GM12873 (cell line): Measurements from ENCODE around the gene PI4K2A.

Experiments used
- TF ChIP-seq, protein P1 (sequence below): IDR thresholded peaks from 2 replicates; pipeline ENCODE4 v1.5.1; 2012; ENCODE audit warnings: low read depth, mild to moderate bottlenecking, moderate library complexity, low read length, control low read depth; ENCODE audit not compliant: insufficient read depth; ENCODE audit errors: missing control alignments

The PI4K2A gene

DNA sequence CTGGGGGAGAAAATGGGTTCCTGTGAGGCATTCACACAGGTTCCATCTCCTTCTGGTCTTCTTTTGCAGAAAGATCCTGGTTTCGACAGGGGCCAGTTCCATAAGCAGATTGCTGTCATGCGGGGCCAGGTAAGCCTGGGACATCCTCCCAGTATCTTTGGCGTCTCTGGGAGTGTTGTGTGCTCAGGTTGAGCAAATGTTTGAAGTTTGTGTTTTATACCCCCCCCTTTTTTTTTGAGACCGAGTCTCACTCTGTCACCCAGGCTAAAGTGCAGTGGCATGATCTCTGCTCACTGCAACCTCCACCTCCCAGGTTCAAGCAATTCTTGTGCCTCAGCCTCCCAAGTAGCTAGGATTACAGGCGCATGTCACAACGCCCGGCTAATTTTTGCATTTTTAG lies 26.5 kb downstream of the PI4K2A start:
- TF ChIP-seq, protein P1, sequence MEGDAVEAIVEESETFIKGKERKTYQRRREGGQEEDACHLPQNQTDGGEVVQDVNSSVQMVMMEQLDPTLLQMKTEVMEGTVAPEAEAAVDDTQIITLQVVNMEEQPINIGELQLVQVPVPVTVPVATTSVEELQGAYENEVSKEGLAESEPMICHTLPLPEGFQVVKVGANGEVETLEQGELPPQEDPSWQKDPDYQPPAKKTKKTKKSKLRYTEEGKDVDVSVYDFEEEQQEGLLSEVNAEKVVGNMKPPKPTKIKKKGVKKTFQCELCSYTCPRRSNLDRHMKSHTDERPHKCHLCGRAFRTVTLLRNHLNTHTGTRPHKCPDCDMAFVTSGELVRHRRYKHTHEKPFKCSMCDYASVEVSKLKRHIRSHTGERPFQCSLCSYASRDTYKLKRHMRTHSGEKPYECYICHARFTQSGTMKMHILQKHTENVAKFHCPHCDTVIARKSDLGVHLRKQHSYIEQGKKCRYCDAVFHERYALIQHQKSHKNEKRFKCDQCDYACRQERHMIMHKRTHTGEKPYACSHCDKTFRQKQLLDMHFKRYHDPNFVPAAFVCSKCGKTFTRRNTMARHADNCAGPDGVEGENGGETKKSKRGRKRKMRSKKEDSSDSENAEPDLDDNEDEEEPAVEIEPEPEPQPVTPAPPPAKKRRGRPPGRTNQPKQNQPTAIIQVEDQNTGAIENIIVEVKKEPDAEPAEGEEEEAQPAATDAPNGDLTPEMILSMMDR = no peak

DNA sequence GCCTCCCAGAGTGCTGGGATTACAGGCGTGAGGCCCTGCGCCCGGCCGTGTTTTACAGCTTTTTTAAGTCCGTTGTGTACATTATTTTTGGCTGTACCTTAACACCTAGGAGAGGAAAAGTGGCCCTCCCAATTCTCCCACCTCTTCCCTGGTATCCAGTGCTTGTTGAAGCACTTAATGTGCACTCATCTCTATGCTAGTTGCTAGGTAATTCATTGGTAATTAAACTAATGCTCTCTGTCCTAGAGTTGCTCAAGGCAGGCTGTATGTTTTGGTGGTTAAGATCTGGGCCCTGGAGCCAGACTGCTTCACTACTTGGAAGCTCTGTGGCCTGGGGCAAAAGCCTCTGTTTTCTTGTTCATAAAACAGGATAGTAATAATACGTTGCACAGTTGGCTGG lies 27.0 kb downstream of the PI4K2A start:
- TF ChIP-seq, protein P1 = no peak

DNA sequence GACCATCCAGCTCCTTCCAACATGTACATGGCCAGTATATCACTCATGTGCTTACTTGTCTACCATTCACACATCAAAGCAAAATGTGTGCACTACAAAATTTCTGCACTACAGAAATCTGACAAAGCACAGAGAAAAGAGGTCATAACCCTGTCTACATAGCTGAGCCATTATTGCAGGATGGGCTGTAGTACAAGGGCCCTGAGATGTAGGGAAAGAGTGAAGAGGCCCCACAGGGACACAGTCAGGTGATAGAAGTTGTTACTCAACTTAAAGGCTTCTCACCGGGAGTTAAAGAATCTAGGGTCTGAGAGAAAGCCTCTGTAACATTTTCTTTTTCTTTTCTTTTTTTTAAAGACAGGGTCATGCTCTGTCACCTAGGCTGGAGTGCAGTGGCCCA lies 29.1 kb downstream of the PI4K2A start:
- TF ChIP-seq, protein P1 = no peak

DNA sequence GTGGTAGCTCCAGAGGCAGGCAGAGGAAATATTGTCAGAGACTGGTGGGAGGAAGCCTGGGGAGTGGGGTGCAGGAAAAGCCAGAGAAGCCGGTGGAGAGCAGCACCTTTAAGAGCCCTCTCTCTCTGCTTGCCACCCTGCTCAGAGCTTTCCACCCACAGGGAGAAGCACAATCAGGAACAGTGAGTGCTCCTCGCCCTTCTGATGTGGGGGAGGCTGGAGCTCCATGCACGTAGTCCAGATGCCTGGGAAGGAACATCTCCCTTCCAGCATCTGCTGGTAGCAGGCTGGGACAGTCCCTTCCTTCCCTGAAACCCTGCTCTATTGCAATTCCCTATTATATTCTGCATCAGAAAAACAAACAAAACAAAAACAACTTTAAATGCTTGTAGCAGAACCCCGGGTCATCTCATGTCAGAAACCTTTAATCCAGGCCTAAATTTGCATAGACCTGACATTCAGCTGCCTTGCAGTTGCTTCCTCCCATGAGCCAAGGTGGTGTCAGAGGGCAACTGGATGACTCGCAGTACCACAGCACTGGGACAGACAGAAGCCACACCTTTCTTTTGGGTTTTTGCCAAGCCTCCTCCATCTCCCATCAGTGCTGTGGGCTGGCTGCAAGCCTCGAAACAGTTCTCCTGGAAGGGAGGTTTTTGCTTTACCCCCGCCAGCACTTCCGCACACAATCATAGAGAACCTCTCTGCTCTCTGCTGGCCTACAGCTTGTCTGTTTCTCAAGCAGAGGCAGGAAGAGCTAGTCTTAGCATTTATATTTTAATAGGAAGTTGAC lies 33.5 kb downstream of the PI4K2A start:
- TF ChIP-seq, protein P1 = no peak

DNA sequence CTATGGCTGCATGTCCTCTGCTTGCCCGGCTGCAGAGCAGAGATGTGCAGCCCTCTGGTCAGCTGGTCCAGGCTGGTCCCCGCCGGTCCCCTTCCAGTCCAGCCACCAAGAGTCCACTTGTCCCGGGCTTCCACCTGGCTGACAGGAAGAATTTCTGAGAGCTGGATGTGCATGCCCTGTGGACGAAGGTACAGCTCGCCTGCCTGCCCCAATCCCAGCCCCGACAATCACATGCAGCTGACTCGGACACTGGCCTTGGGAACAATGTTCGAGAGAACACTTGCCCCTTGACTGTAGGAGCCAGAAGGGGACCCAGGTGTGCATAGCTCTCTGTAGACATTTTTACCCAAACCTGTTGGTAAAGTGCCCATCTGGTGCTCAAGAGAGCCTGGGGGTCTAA lies 34.8 kb downstream of the PI4K2A start:
- TF ChIP-seq, protein P1 = no peak

DNA sequence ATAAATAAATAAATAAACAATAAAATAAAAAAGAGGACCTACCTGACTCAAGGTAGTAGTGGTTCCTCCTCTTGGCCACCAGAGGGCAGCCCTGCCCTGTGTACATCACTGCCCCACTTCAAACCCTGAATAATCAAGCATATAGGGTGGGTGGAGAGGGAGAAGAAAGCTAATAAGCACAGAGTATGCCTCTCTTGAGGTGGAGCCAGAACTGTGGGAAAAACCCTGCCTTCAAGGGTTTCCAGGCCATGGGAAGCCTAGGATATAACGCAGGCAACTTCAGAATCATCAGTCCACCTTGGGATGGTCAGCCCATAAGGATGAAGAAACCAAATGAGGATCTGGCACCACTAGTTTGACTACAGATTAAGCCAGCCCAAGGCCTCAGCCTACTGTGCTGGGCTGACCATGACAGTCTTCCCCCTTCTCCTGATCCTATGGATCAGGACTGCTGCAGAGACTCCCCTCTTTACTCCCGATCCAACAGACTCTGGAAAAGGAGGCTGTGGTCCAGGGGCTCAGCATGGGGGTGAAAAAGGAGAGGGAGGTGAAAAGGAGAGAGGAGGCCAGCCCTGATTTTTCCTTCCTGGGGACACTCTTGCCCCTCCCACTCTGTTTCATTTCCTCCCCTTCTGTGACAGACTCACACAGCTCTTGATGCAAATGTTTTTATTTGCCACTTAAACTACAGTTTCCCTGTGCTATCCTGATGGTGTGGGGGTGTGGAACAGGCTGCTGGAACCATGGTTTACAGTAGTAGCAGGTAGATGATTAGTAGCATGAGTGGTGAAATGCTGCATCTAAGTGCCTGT lies 36.5 kb downstream of the PI4K2A start:
- TF ChIP-seq, protein P1 = peak; percentile 84

DNA sequence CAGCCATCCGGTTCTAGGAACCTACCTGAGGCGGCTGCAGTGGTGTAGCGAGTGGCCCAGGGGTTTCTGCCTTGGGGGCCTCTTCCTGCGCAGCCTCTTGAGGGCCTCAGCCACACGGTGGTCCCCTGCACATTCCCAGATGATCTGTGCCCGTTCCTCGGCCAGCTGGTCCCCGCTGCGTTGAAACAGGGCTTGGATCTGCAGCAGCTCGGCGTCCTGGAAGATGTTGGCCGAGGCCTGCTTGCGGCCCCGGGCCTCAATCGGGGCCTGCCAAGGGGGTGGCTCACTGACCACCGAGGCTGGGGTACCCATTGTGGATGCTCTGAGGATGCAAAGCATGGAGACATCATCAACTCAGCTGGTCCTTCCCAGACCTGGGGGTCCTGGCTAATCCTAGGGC lies 39.1 kb downstream of the PI4K2A start:
- TF ChIP-seq, protein P1 = no peak
